MM.1S (cell line): Measurements from ENCODE around the gene ENTPD2.

ENCODE experiments used
- DNase-seq: peaks from one replicate; pipeline ENCODE4 v3.0.0-alpha.2; 2015
- H2AFZ ChIP-seq: fragments of 300-600 bp; sonication (generic); 2 replicates; pipeline ENCODE4 v1.6.0; 2016; ENCODE audit warnings: antibody characterized with exemption, low read length
- H3F3A ChIP-seq: fragments of 300-600 bp; sonication (generic); 2 replicates; pipeline ENCODE4 v1.6.1; 2016; ENCODE audit warnings: mild to moderate bottlenecking, antibody characterized with exemption, low read length, moderate library complexity, mixed read lengths; ENCODE audit not compliant: insufficient read depth
- H3K27ac ChIP-seq: fragments of 300-600 bp; sonication (generic); 2 replicates; pipeline ENCODE4 v1.5.1; 2016; ENCODE audit warnings: mild to moderate bottlenecking, low read length
- H3K27me3 ChIP-seq: fragments of 300-600 bp; sonication (generic); replicated peaks from 2 replicates; pipeline ENCODE4 v1.6.0; 2016; ENCODE audit warnings: low read length; ENCODE audit not compliant: insufficient read depth
- H3K36me3 ChIP-seq: fragments of 300-600 bp; sonication (generic); replicated peaks from 2 replicates; pipeline ENCODE4 v1.6.1; 2016; ENCODE audit warnings: mild to moderate bottlenecking, low read length, mixed read lengths; ENCODE audit not compliant: insufficient read depth
- H3K4me1 ChIP-seq: fragments of 300-600 bp; sonication (generic); 2 replicates; pipeline ENCODE4 v1.6.1; 2016; ENCODE audit warnings: low read length, mixed read lengths
- H3K4me2 ChIP-seq: fragments of 300-600 bp; sonication (generic); 2 replicates; pipeline ENCODE4 v1.6.0; 2016; ENCODE audit warnings: low read depth, low read length
- H3K4me3 ChIP-seq: fragments of 300-600 bp; sonication (generic); 2 replicates; pipeline ENCODE4 v1.5.1; 2016; ENCODE audit warnings: low read length, mixed read lengths
- H3K79me2 ChIP-seq: fragments of 300-600 bp; sonication (generic); 2 replicates; pipeline ENCODE4 v1.6.1; 2016; ENCODE audit warnings: mixed run types, low read length, mixed read lengths
- H3K9ac ChIP-seq: fragments of 300-600 bp; sonication (generic); 2 replicates; pipeline ENCODE4 v1.6.1; 2016; ENCODE audit warnings: low read length, mixed read lengths
- H3K9me2 ChIP-seq: fragments of 300-600 bp; sonication (generic); replicated peaks from 2 replicates; pipeline ENCODE4 v1.6.1; 2016; ENCODE audit warnings: mild to moderate bottlenecking, low read length, mixed read lengths; ENCODE audit not compliant: insufficient read depth
- H3K9me3 ChIP-seq: fragments of 300-600 bp; sonication (generic); replicated peaks from 2 replicates; pipeline ENCODE4 v1.6.1; 2016; ENCODE audit warnings: mild to moderate bottlenecking, low read length, mixed read lengths; ENCODE audit not compliant: insufficient read depth
- H4K20me1 ChIP-seq: fragments of 300-600 bp; sonication (generic); 2 replicates; pipeline ENCODE4 v1.6.1; 2016; ENCODE audit warnings: mild to moderate bottlenecking, low read length, moderate library complexity, mixed read lengths; ENCODE audit not compliant: insufficient read depth
- CTCF ChIP-seq: fragments of 300-600 bp; sonication (generic); IDR thresholded peaks from 2 replicates; pipeline ENCODE4 v1.5.1; 2016; ENCODE audit warnings: antibody characterized with exemption, low read length, mixed read lengths
- EZH2 ChIP-seq: fragments of 300-600 bp; sonication (generic); optimal IDR thresholded peaks from 2 replicates; pipeline ENCODE3; 2017; ENCODE audit warnings: low read depth, mild to moderate bottlenecking, antibody characterized with exemption, low read length, mixed read lengths
- EZH2phosphoT487 ChIP-seq: fragments of 300-600 bp; sonication (generic); IDR thresholded peaks from 2 replicates; pipeline ENCODE4 v1.6.1; 2018; ENCODE audit warnings: antibody characterized with exemption, low read length

ENTPD2 gene

GRCh38 chr9:137019891-137020683, 33.8 kb downstream of the ENTPD2 start:
- no peak overlapping the region for H3K27ac ChIP-seq
- H2AFZ ChIP-seq = no peak overlapping the region
- H4K20me1 ChIP-seq = no peaks in the 10 kb centered on the region
- no peaks in the 10 kb centered on the region for H3K79me2 ChIP-seq
- H3K9me2 ChIP-seq = no peaks in the 10 kb centered on the region
- no peaks in the 10 kb centered on the region for H3K9me3 ChIP-seq
- H3K4me1 ChIP-seq = no peaks in the 10 kb centered on the region
- H3K36me3 ChIP-seq = no peaks in the 10 kb centered on the region
- no peaks in the 10 kb centered on the region for H3F3A ChIP-seq
- no peak overlapping the region for H3K9ac ChIP-seq
- TF ChIP-seq EZH2phosphoT487 = no peak
- H3K4me3 ChIP-seq = no peak overlapping the region
- DNase-seq = no peak
- H3K4me2 ChIP-seq = no peak overlapping the region
- H3K27me3 ChIP-seq = peaks cover 35% of the 10 kb centered on the region

- no peak for DNase-seq
- Histone ChIP-seq H3K4me1 (no peaks in the 10 kb centered on the region), H3K27me3 (peaks cover 45% of the 10 kb centered on the region), H3F3A (no peaks in the 10 kb centered on the region), H3K4me2 (no peak overlapping the region), H3K9ac (no peak overlapping the region), H3K9me3 (no peaks in the 10 kb centered on the region), H3K79me2 (no peaks in the 10 kb centered on the region), H2AFZ (no peak overlapping the region), H3K4me3 (no peak overlapping the region), H3K9me2 (no peaks in the 10 kb centered on the region), H3K27ac (no peak overlapping the region), H4K20me1 (no peaks in the 10 kb centered on the region), H3K36me3 (no peaks in the 10 kb centered on the region)
- TF ChIP-seq EZH2 (no peak), CTCF (no peak), EZH2phosphoT487 (no peak)
Observed at GRCh38 chr9:137018761-137019559, 34.9 kb downstream of the ENTPD2 start.

- DNase-seq = no peak
- peaks cover 51% of the 10 kb centered on the region for H3K27me3 ChIP-seq
- H3K27ac ChIP-seq = no peak overlapping the region
- H3K9ac ChIP-seq = no peak overlapping the region
- H3K4me2 ChIP-seq = no peak overlapping the region
- H3F3A ChIP-seq = no peaks in the 10 kb centered on the region
- H4K20me1 ChIP-seq = no peaks in the 10 kb centered on the region
- TF ChIP-seq EZH2 (no peak), EZH2phosphoT487 (no peak)
- H3K4me1 ChIP-seq = no peaks in the 10 kb centered on the region
- H3K9me2 ChIP-seq = no peaks in the 10 kb centered on the region
- no peaks in the 10 kb centered on the region for H3K9me3 ChIP-seq
- H3K4me3 ChIP-seq = no peak overlapping the region
- no peaks in the 10 kb centered on the region for H3K36me3 ChIP-seq
- H3K79me2 ChIP-seq = no peaks in the 10 kb centered on the region
- no peak overlapping the region for H2AFZ ChIP-seq
Observed at GRCh38 chr9:137017791-137018497, 35.9 kb downstream of the ENTPD2 start.

- no peak overlapping the region for H3K27ac ChIP-seq
- no peaks in the 10 kb centered on the region for H3K4me1 ChIP-seq
- no peaks in the 10 kb centered on the region for H3K79me2 ChIP-seq
- peaks cover 51% of the 10 kb centered on the region for H3K27me3 ChIP-seq
- no peaks in the 10 kb centered on the region for H3F3A ChIP-seq
- H4K20me1 ChIP-seq = no peaks in the 10 kb centered on the region
- DNase-seq = no peak
- H3K4me2 ChIP-seq = no peak overlapping the region
- no peak overlapping the region for H3K4me3 ChIP-seq
- no peak for TF ChIP-seq EZH2phosphoT487
- no peak for TF ChIP-seq CTCF
- TF ChIP-seq EZH2 = no peak
- no peaks in the 10 kb centered on the region for H3K36me3 ChIP-seq
- no peak overlapping the region for H2AFZ ChIP-seq
- H3K9me2 ChIP-seq = no peaks in the 10 kb centered on the region
- no peak overlapping the region for H3K9ac ChIP-seq
- no peaks in the 10 kb centered on the region for H3K9me3 ChIP-seq
Observed at GRCh38 chr9:137017071-137017470, 36.8 kb downstream of the ENTPD2 start.
